GM19372 (cell line): ENCODE results near the gene SH3TC1.

Experiments used
- ATAC-seq: cut with Tn5 transposase; IDR thresholded peaks from one replicate; pipeline ENCODE4 v1.9.1; 2021; ENCODE audit warnings: mild to moderate bottlenecking, low read depth, moderate library complexity; ENCODE audit not compliant: unreplicated experiment

Gene SH3TC1

GRCh38 chr4:8227771-8228318 is 28.8 kb downstream of the SH3TC1 start:
- no peak for ATAC-seq

DNA sequence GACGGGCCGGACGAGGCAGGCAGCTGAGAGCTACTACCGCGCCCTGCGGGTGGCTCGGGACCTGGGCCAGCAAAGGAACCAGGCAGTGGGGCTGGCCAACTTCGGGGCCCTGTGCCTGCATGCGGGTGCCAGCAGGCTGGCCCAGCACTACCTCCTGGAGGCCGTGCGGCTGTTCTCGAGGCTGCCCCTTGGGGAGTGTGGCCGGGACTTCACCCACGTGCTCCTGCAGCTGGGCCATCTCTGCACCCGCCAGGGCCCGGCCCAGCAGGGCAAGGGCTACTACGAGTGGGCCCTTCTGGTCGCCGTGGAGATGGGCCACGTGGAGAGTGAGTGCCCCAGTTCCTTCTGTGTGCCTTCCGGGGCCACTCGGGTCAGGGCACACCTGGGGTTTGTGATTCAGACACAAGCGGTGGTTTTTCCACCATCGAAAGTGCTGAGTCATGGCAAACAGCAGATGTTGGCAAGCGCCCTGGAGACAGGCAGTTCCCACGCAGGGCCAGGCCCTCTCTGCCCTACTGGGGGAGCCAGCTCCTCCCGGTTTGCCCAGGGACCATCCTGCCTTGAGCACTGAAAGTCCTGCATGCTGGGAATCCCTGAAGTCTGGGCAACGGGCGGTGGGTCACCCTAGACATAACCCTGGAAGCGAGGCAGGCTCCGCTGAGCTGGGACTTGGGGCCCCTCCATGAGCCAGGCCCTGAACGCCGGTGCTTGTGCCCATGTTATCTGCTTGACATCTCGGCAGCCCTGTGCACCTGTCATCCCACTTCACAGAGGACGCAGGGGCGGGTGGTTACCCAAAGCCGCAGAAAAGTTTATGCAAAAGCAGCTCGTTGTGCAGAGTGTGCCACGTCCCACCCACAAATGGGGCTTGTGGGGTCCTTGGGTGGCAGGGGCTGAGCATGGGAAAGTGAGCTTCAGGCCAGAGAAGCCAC is 29.5 kb downstream of the SH3TC1 start:
- ATAC-seq: peak; percentile 80

GRCh38 chr4:8229331-8229975 is 30.4 kb downstream of the SH3TC1 start:
- no peak for ATAC-seq

- ATAC-seq: no peak
Measured at GRCh38 chr4:8230033-8230432, 30.9 kb downstream of the SH3TC1 start.

- no peak for ATAC-seq
Measured at GRCh38 chr4:8230891-8231290, 31.8 kb downstream of the SH3TC1 start.

DNA sequence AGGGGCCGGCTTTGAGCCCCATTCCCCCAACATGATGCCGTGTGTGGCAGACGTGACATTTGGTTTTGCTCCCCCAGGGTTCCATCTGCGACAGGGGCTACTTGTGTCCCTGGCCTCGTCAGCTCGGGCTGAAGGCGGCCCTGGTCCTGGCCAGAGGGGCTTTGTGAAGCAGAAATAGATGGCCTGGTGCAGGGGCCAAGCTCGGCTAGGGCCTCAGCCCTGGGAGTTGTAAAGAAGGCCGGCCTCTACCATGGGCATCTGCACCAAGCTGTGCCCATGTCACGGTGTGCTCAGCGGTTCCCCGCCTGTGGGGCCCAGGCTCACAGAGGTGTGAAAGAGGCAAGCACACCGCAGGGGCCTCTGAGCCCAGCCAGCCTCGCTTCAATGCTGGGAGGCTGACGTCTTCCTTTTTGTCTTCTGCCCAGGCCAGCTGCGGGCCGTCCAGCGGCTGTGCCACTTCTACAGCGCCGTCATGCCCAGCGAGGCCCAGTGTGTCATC is 32.5 kb downstream of the SH3TC1 start:
- no peak for ATAC-seq

DNA sequence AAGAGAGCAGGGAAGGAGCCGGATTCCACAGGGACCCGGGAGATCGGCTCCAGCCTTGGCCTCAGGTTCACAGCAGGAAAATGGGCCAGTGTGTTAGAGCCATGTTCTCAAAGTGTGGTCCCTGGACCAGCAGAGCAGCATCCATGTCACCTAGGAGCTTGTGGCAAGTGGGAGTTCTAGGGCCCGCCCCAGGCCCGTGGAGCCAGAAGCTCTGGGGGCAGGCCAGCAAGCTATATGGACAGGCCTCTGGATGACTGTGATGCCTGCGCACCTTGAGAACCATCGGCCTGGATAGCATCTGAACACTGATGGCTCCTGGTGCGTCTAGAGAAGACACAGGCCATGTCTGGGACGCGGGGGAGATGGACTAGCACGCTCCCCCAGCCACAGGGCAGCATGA is 33.7 kb downstream of the SH3TC1 start:
- no peak for ATAC-seq

DNA sequence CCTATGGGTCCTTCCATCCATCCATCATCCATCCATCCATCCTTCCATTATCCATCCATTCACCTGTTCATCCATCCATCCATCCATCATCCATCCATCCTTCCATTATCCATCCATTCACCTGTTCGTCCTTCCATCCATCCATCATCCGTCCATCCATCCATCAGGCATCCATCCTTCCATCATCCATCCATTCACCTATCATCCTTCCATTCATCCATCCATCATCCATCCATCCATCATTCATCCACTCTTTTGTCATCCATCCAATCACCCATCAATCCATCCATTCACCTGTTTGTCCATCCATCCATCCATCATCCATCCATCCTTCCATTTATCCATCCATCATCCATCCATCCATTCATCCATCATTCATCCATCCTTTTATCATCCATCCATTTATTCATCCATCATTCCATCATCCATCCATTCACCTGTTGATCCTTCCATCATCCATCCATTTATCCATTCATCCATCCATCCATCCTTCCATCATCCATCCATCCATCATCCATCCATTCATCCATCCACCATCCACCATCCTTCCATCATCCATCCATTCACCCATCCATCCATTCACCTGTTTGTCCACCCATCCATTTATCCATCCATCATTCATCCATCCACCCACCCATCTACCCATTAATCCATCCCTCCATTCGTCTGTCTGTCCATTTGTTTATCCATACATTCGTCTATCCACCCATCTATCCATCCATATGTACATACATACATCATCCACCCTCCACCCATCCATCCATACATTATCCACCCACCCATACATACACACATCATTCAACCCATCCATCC is 34.8 kb downstream of the SH3TC1 start:
- ATAC-seq: no peak

DNA sequence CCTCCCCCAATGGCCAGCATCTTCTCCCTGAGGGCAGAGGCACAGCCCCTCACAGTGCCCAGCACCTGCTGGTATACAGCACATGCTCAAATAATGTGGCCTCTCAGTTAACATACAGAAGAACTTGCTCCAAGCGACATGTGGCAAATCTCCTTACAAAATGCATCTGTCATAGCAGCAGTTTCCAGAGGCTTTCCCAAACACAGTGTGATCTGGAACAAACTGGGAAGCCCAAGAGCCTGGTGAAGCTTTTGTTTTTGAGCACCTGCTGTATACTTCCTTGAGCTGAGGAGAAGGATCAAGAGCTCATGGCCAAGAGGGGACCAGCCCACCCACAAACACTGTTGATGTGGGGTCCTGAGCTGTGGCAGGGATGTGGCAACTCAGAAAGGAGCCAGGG is 35.6 kb downstream of the SH3TC1 start:
- ATAC-seq: no peak

- no peak for ATAC-seq
Measured at GRCh38 chr4:8235224-8235623, 36.1 kb downstream of the SH3TC1 start.

DNA sequence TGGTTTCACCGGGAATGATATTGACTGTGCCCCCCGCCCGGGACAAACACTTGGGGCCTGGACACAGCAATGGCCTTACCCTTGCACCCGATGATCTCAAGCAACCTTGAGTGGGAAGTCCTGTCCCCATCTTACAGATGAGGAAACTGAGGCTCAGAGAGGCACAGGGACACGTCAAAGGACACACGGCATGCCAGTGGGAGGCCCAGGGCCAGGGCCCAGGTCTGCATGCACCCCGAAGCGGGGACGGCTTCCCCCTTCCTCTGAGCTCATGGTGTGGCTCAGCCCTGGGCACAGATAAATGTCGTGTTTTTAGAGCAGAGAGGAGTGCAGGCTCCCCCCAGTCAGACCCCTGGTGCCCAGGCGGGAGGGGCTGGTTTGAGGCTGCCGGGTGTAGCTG is 36.6 kb downstream of the SH3TC1 start:
- no peak for ATAC-seq

GRCh38 chr4:8236106-8236919 is 37.2 kb downstream of the SH3TC1 start:
- ATAC-seq: no peak

GRCh38 chr4:8236920-8237195 is 37.8 kb downstream of the SH3TC1 start:
- ATAC-seq: no peak

GRCh38 chr4:8237256-8237989 is 38.3 kb downstream of the SH3TC1 start:
- no peak for ATAC-seq

GRCh38 chr4:8238036-8238511 is 39.0 kb downstream of the SH3TC1 start:
- no peak for ATAC-seq

DNA sequence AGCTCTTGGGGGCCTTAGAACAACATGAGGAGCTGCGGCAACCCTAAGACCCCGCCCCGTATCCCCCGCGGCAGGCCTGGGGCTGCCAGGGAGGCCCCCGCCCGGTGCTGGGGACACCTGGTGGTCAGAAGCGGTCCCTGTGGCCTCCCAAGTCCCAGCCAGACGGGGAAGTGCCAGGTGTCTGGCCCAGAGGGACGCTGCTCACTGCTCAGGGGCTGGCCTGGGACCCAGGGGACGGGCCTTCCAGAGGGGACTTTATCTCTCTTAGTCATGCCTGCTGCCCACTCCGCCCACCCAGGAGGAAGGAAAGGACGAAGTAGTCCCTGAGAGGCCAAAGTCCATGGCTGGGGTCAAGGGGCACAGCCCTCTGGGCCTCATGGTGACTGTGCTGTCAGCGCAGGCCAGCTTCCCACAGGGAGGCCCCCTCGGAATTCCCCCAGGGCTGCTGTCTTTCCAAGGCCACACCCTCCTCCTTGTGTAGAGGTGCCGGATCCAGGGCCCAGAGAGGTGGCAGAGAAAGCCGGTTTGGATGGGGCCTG is 39.5 kb downstream of the SH3TC1 start:
- no peak for ATAC-seq

GRCh38 chr4:8239226-8239625 is 40.1 kb downstream of the SH3TC1 start:
- ATAC-seq: no peak

GRCh38 chr4:8239661-8240060 is 40.6 kb downstream of the SH3TC1 start:
- ATAC-seq: no peak
